GM12892 (cell line): ENCODE data around the gene IFNAR2.

Experiments used
- POLR2A ChIP-seq: IDR thresholded peaks from 2 replicates; pipeline ENCODE4 v1.6.1; 2011; ENCODE audit warnings: low read depth, low read length, control low read depth
- POLR2AphosphoS5 ChIP-seq: IDR thresholded peaks from 2 replicates; pipeline ENCODE4 v1.6.1; 2011; ENCODE audit warnings: low read depth, low read length, control low read depth
- TAF1 ChIP-seq: IDR thresholded peaks from 2 replicates; pipeline ENCODE4 v1.6.1; 2011; ENCODE audit warnings: low read depth, mild to moderate bottlenecking, control low read depth, low read length, borderline replicate concordance

DNA sequence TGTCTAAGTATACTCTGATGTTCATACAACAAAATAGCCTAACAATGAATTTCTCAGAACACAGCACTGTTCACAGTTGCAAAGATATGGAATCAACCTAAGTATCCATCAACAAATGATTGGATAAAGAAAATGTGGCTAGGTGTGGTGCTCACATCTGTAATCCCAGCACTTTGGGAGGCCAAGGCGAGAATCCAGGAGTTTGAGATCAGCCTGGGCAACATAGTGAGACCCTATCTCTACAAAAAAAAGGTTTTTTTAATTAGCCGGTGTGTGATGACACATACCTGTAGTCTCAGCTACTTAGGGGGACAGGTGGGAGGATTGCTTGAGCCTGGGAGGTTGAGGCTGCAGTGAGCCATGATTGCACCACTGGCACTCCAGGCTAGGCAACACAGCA, 10.7 kb downstream of the IFNAR2 start:
- no peak for TF ChIP-seq POLR2A
- no peak for TF ChIP-seq POLR2AphosphoS5
- no peak for TF ChIP-seq TAF1
